ENCODE measurements around the gene LTK. TPM values are rescaled to one million over a fixed set of nuclear protein-coding genes. Genes with fewer than 3 reads are reported as not detected.

LTK gene
- total and polyA plus RNA-seq, 2 of the 8 experiments (the other 6 are each of a cell fraction or from before 2014, with no cell fraction given) = 0.05 to 0.19 TPM

- H2BK12ac ChIP-seq (ENCODE audit: low read depth, low read length) = no peak overlapping the region
- no peaks in the 10 kb centered on the region for H4K20me1 ChIP-seq (replicated peaks in 1 of 2; ENCODE audit: control insufficient read depth in 1 of 2, insufficient read depth in 2 of 2, low read length in 2 of 2)
- ChIA-PET POLR2A (ENCODE audit: partially characterized antibody) (interaction anchor here (1.7 kb wide), 1 partner anchor 11 kb away, joined by 5 read pairs; no protein-coding TSS in a partner anchor), CTCF (ENCODE audit: partially characterized antibody) (no interaction called here)
- H3K27ac ChIP-seq (ENCODE audit: low read depth, low read length) = no peak overlapping the region
- no peaks in the 10 kb centered on the region for H3K9me3 ChIP-seq (ENCODE audit: insufficient read depth in 2 of 2, low read depth in 1 of 2, low read length in 1 of 2)
- H3K56ac ChIP-seq (replicated peaks; ENCODE audit: insufficient read length, low read depth, low read length) = no peak overlapping the region
- no peak overlapping the region for H3K14ac ChIP-seq (ENCODE audit: insufficient read length)
- no peak overlapping the region for H2BK20ac ChIP-seq (ENCODE audit: low read length)
- no peak overlapping the region for H3K9ac ChIP-seq (replicated peaks in 1 of 4; ENCODE audit: extremely low read depth in 1 of 4, low read depth in 3 of 4, low read length in 3 of 4)
- H4K5ac ChIP-seq (ENCODE audit: insufficient read length, low read depth, low read length) = no peak overlapping the region
- H2AFZ ChIP-seq (ENCODE audit: low read length) = no peak overlapping the region
- H2BK5ac ChIP-seq (ENCODE audit: low read depth, low read length) = no peak overlapping the region
- no peaks in the 10 kb centered on the region for H3K36me3 ChIP-seq (ENCODE audit: control insufficient read depth in 2 of 4, insufficient read depth in 4 of 4, low read length in 3 of 4)
- no peaks in the 10 kb centered on the region for H3K23me2 ChIP-seq (ENCODE audit: low read depth, low read length)
- no peak overlapping the region for H3K18ac ChIP-seq (ENCODE audit: extremely low read depth, low read length)
- H3K4me1 ChIP-seq (replicated peaks in 1 of 4; ENCODE audit: control insufficient read depth in 3 of 4, insufficient read depth in 4 of 4, low read length in 3 of 4) = no peaks in the 10 kb centered on the region; a peak in 2 of 7 replicates
- H3K27me3 ChIP-seq (replicated peaks in 1 of 4; ENCODE audit: control insufficient read depth in 3 of 4, extremely low read depth in 1 of 4, insufficient read depth in 3 of 4, low read length in 3 of 4) = peaks cover 0 to 3% (median 1%) of the 10 kb centered on the region in 4 experiments; a peak in 1 of 7 replicates
- H4K8ac ChIP-seq (ENCODE audit: extremely low read depth, insufficient read depth, low read length) = no peak overlapping the region
- H3K79me1 ChIP-seq (ENCODE audit: low read depth, low read length) = peaks cover 2% of the 10 kb centered on the region; the same call in 1 of the 2 replicates
- DNase-seq (ENCODE audit: low read depth in 1 of 2, low spot score in 2 of 2) (no peak), FAIRE-seq (no peak)
- no peak overlapping the region for H2BK15ac ChIP-seq (ENCODE audit: low read length)
- H4K91ac ChIP-seq (replicated peaks; ENCODE audit: insufficient read length, low read length) = no peak overlapping the region
- H3K4me3 ChIP-seq (ENCODE audit: extremely low read depth in 1 of 4, insufficient read depth in 2 of 4, low read depth in 3 of 4, low read length in 4 of 4) = no peak overlapping the region
- no peak overlapping the region for H3K23ac ChIP-seq (ENCODE audit: insufficient read length)
- H3K79me2 ChIP-seq (ENCODE audit: control insufficient read depth in 1 of 2, insufficient read depth in 2 of 2, low read length in 2 of 2) = peaks cover 0 to 11% of the 10 kb centered on the region in 2 experiments; a peak in 2 of 4 replicates
- no peak overlapping the region for H2AK5ac ChIP-seq (ENCODE audit: low read depth, low read length)
- 85% methylated on average over 13 of the region's 13 CpGs; no CpG with 5 or more reads in 1 of the 2 experiments for WGBS, 2 experiments (ENCODE audit: extremely low coverage in 1 of 2, insufficient coverage in 1 of 2, insufficient read length in 1 of 2, insufficient replicate concordance in 2 of 2, low coverage in 1 of 2, low lambda C conversion rate in 2 of 2, missing lambda C conversion rate in 1 of 2)
- H2BK120ac ChIP-seq (replicated peaks; ENCODE audit: low read depth, low read length) = no peak overlapping the region
- H3K4me2 ChIP-seq (ENCODE audit: insufficient read depth in 1 of 2, low read depth in 2 of 2, low read length in 2 of 2) = no peak overlapping the region
- no peak overlapping the region for H3K4ac ChIP-seq (replicated peaks; ENCODE audit: insufficient read length, low read depth, low read length)
- TF ChIP-seq SAP30 (IDR thresholded peaks at IDR 0.05; ENCODE audit: insufficient read depth, insufficient replicate concordance, low read length) (no peak), SUZ12 (IDR thresholded peaks at IDR 0.05; ENCODE audit: low read length) (no peak), JUND (IDR thresholded peaks at IDR 0.05; ENCODE audit: low read length) (no peak), MAFK (IDR thresholded peaks at IDR 0.05; ENCODE audit: low read depth, low read length) (no peak), SP4 (IDR thresholded peaks at IDR 0.05; ENCODE audit: low read length) (no peak), ATF3 (IDR thresholded peaks at IDR 0.05; ENCODE audit: insufficient read depth, low read depth, low read length) (no peak), ASH2L (IDR thresholded peaks at IDR 0.05; ENCODE audit: low read length) (no peak), TAF1 (IDR thresholded peaks at IDR 0.05; ENCODE audit: low read depth, low read length) (no peak), MAX (IDR thresholded peaks at IDR 0.05) (no peak), RBBP5 (IDR thresholded peaks at IDR 0.05; ENCODE audit: borderline replicate concordance, low read depth, low read length) (no peak), POLR2AphosphoS5 (IDR thresholded peaks at IDR 0.05; ENCODE audit: low read depth, low read length) (no peak), BACH1 (IDR thresholded peaks at IDR 0.05; ENCODE audit: low read length) (no peak)
Measured at GRCh38 chr15:41546851-41547786, 33.5 kb upstream of the LTK start.

All from H1 (cell line).